Activated T-helper 17 cell treated with anti-CD3 and anti-CD28 coated beads, Interleukin-2, amount 50 U/mL, for 72 hours (primary cell): Measurements from ENCODE around the gene GNAO1. TPM values are rescaled to one million over a fixed set of nuclear protein-coding genes. Genes with fewer than 3 reads are reported as not detected.

Experiments
- ATAC-seq: fragments of 150-1000 bp; cut with Tn5 transposase; replicated peaks from 2 replicates; pipeline ENCODE4 v1.10.0; 2021; ENCODE audit warnings: mild to moderate bottlenecking, moderate library complexity
- H3K27ac Mint-ChIP-seq: one replicate; pipeline ENCODE4 v1.8.0; 2022; ENCODE audit warnings: mixed read lengths
- H3K27me3 Mint-ChIP-seq: one replicate; pipeline ENCODE4 v1.8.0; 2022; ENCODE audit warnings: mixed read lengths
- H3K36me3 Mint-ChIP-seq: one replicate; pipeline ENCODE4 v1.8.0; 2022; ENCODE audit warnings: low read depth, mild to moderate bottlenecking, mixed read lengths
- H3K4me1 Mint-ChIP-seq: one replicate; pipeline ENCODE4 v1.8.0; 2022; ENCODE audit warnings: mixed read lengths
- H3K4me3 Mint-ChIP-seq: one replicate; pipeline ENCODE4 v1.8.0; 2022; ENCODE audit warnings: mild to moderate bottlenecking, mixed read lengths
- H3K9me3 Mint-ChIP-seq: one replicate; pipeline ENCODE4 v1.8.0; 2022; ENCODE audit warnings: mixed read lengths
- total RNA-seq, 2 donors: library from RNA; stranded (reverse); gene quantifications; one replicate each; pipeline ENCODE4 v1.2.3, GENCODE V29; 2022

The GNAO1 gene
- total RNA-seq, 2 donors from 2014 or later, result 0.41 to 0.74 TPM

DNA sequence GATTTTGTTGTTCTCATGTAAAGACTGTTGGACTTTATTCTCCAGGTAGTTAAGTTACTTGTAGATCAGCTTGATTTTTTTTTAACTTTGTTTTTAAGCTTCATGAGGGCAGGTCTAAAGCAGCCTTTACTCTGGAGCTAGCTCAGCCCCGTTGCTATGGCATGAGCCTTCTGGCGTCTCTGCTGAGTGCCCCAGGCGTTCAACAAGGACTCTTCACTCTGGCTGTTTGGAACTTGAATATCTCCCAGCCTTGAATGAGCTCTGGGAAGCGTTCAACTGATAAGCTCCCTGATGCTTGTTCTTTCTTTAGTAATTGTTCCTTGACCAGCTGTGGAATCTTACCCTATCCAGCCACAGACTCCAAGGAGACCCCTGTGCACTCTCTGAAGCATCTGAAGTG lies 82.3 kb downstream of the GNAO1 start:
- H3K9me3 Mint-ChIP-seq, result no peaks in the 10 kb centered on the region
- peaks cover 4% of the 10 kb centered on the region for H3K4me1 Mint-ChIP-seq
- H3K27ac Mint-ChIP-seq, result no peak overlapping the region
- no peak overlapping the region for H3K4me3 Mint-ChIP-seq
- H3K36me3 Mint-ChIP-seq, result no peaks in the 10 kb centered on the region
- peaks cover 3% of the 10 kb centered on the region for H3K27me3 Mint-ChIP-seq
- ATAC-seq, result no peak

DNA sequence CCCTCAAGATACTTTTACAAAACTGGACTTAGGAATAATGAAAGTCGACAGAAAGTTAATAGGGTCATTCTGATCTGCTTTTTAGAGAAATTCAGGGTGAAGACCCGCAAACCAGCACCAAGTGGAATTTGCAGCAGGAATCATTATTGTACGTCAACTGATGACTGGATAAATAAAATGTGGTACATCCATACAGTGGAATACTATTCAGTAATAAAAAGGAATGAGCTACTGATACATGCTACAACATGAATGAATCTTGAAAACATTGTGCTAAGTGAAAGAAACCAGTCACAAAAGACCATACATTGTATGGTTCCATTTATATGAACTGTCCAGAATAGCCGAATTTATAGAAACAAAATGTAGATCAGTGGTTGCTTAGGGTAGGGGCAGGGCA lies 83.1 kb downstream of the GNAO1 start:
- H3K36me3 Mint-ChIP-seq, result no peaks in the 10 kb centered on the region
- H3K4me1 Mint-ChIP-seq, result peaks cover 11% of the 10 kb centered on the region
- no peak overlapping the region for H3K4me3 Mint-ChIP-seq
- no peak overlapping the region for H3K27ac Mint-ChIP-seq
- ATAC-seq, result no peak
- H3K27me3 Mint-ChIP-seq, result no peaks in the 10 kb centered on the region
- H3K9me3 Mint-ChIP-seq, result no peaks in the 10 kb centered on the region

DNA sequence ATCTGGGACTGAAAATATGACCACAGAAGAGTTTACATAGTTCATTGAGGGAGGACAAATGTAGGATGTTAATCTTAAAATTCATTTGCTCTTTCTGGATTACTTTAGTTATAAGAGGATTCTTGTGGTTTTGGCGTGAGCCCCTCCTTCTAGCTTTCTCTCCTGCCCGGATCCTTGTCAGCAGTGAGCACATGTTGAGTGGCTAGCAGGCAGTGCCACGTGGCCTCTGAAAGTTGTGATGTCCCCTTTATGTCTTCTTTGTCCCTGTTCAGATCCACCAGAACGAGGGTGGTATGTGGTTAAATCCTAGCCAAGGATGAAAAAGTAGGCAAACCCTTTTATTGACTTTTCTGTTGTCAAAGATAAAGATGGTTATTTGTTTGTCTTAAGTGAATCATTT lies 83.8 kb downstream of the GNAO1 start:
- H3K27me3 Mint-ChIP-seq, result no peaks in the 10 kb centered on the region
- no peaks in the 10 kb centered on the region for H3K36me3 Mint-ChIP-seq
- H3K27ac Mint-ChIP-seq, result no peak overlapping the region
- H3K4me3 Mint-ChIP-seq, result no peak overlapping the region
- no peaks in the 10 kb centered on the region for H3K9me3 Mint-ChIP-seq
- H3K4me1 Mint-ChIP-seq, result peaks cover 18% of the 10 kb centered on the region
- ATAC-seq, result no peak

DNA sequence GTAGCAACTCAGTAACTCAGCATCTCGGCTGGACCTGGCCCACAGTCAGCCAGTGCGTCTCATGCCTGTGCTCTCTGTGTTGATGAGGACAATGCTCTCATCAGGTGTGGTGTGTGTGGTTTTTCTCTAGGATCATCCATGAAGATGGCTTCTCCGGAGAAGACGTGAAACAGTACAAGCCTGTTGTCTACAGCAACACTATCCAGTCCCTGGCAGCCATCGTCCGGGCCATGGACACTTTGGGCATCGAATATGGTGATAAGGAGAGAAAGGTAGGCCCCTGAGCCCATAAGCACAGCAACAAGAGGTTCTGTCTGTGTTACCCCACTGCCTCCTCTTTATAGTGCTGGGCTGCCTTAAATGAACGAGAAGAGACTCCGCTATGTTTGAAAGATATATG lies 84.5 kb downstream of the GNAO1 start:
- ATAC-seq, result no peak
- no peaks in the 10 kb centered on the region for H3K36me3 Mint-ChIP-seq
- peaks cover 23% of the 10 kb centered on the region for H3K4me1 Mint-ChIP-seq
- H3K27me3 Mint-ChIP-seq, result no peaks in the 10 kb centered on the region
- no peaks in the 10 kb centered on the region for H3K9me3 Mint-ChIP-seq
- H3K4me3 Mint-ChIP-seq, result no peak overlapping the region
- H3K27ac Mint-ChIP-seq, result no peak overlapping the region

DNA sequence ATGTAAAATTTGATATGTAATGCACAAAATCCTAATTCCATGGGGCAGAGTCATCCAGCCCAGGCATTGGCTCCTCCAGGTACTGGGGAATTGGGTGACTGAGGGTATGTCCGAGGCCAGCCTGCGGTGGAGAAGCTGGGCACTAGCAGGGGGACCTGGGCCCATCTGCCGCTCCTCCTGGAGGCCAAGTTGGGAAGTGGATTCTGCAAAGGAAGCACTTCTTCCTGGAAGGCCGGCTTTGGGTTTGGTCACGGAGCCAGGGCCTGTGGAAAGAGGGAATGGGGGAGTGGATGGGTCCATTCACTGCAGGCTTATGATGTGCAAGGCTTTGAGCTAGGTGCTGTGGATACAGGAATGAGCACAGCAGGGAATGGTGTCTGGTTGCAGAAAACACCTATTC lies 85.8 kb downstream of the GNAO1 start:
- no peaks in the 10 kb centered on the region for H3K9me3 Mint-ChIP-seq
- no peak overlapping the region for H3K27ac Mint-ChIP-seq
- H3K4me1 Mint-ChIP-seq, result peaks cover 23% of the 10 kb centered on the region
- H3K27me3 Mint-ChIP-seq, result no peaks in the 10 kb centered on the region
- no peak for ATAC-seq
- H3K36me3 Mint-ChIP-seq, result no peaks in the 10 kb centered on the region
- no peak overlapping the region for H3K4me3 Mint-ChIP-seq

- Mint-ChIP-seq H3K27ac (peak overlapping the region; percentile 73), H3K4me3 (peak overlapping the region; percentile 39), H3K4me1 (peaks cover 23% of the 10 kb centered on the region), H3K9me3 (no peaks in the 10 kb centered on the region), H3K36me3 (no peaks in the 10 kb centered on the region), H3K27me3 (no peaks in the 10 kb centered on the region)
- ATAC-seq, result no peak
Measured at GRCh38 chr16:56278196-56278855, 87.0 kb downstream of the GNAO1 start.

- peak overlapping the region; percentile 39 for H3K4me3 Mint-ChIP-seq
Measured at GRCh38 chr16:56279132-56279531, 87.8 kb downstream of the GNAO1 start.

GRCh38 chr16:56279914-56280313 lies 88.6 kb downstream of the GNAO1 start:
- no peaks in the 10 kb centered on the region for H3K27me3 Mint-ChIP-seq
- ATAC-seq, result no peak
- peak overlapping the region; percentile 39 for H3K4me3 Mint-ChIP-seq
- H3K4me1 Mint-ChIP-seq, result peaks cover 23% of the 10 kb centered on the region
- H3K9me3 Mint-ChIP-seq, result no peaks in the 10 kb centered on the region
- H3K27ac Mint-ChIP-seq, result peak overlapping the region; percentile 73
- no peaks in the 10 kb centered on the region for H3K36me3 Mint-ChIP-seq

More at GRCh38 chr16:56279132-56279531, 87.8 kb downstream of the GNAO1 start:
- H3K4me1 Mint-ChIP-seq, result peaks cover 23% of the 10 kb centered on the region
- H3K9me3 Mint-ChIP-seq, result no peaks in the 10 kb centered on the region
- no peaks in the 10 kb centered on the region for H3K27me3 Mint-ChIP-seq
- peak; percentile 92 for ATAC-seq
- no peaks in the 10 kb centered on the region for H3K36me3 Mint-ChIP-seq
- H3K27ac Mint-ChIP-seq, result peak overlapping the region; percentile 73

GRCh38 chr16:56281249-56281805 lies 90.0 kb downstream of the GNAO1 start:
- H3K4me3 Mint-ChIP-seq, result no peak overlapping the region
- no peaks in the 10 kb centered on the region for H3K27me3 Mint-ChIP-seq
- no peak overlapping the region for H3K27ac Mint-ChIP-seq
- H3K4me1 Mint-ChIP-seq, result peaks cover 23% of the 10 kb centered on the region
- no peak for ATAC-seq
- H3K9me3 Mint-ChIP-seq, result no peaks in the 10 kb centered on the region
- no peaks in the 10 kb centered on the region for H3K36me3 Mint-ChIP-seq

GRCh38 chr16:56282451-56282850 lies 91.2 kb downstream of the GNAO1 start:
- Mint-ChIP-seq H3K4me3 (no peak overlapping the region), H3K27me3 (no peaks in the 10 kb centered on the region), H3K9me3 (no peaks in the 10 kb centered on the region), H3K27ac (no peak overlapping the region), H3K4me1 (peaks cover 23% of the 10 kb centered on the region), H3K36me3 (no peaks in the 10 kb centered on the region)
- no peak for ATAC-seq

- H3K36me3 Mint-ChIP-seq, result no peaks in the 10 kb centered on the region
- H3K4me3 Mint-ChIP-seq, result no peak overlapping the region
- peaks cover 11% of the 10 kb centered on the region for H3K4me1 Mint-ChIP-seq
- no peaks in the 10 kb centered on the region for H3K9me3 Mint-ChIP-seq
- H3K27ac Mint-ChIP-seq, result no peak overlapping the region
- no peaks in the 10 kb centered on the region for H3K27me3 Mint-ChIP-seq
- ATAC-seq, result no peak
Measured at GRCh38 chr16:56284521-56284920, 93.2 kb downstream of the GNAO1 start.

- H3K4me1 Mint-ChIP-seq, result no peaks in the 10 kb centered on the region
- no peaks in the 10 kb centered on the region for H3K9me3 Mint-ChIP-seq
- H3K27me3 Mint-ChIP-seq, result no peaks in the 10 kb centered on the region
- ATAC-seq, result no peak
- H3K27ac Mint-ChIP-seq, result no peak overlapping the region
- H3K36me3 Mint-ChIP-seq, result no peaks in the 10 kb centered on the region
- no peak overlapping the region for H3K4me3 Mint-ChIP-seq
Measured at GRCh38 chr16:56286809-56287208, 95.5 kb downstream of the GNAO1 start.

DNA sequence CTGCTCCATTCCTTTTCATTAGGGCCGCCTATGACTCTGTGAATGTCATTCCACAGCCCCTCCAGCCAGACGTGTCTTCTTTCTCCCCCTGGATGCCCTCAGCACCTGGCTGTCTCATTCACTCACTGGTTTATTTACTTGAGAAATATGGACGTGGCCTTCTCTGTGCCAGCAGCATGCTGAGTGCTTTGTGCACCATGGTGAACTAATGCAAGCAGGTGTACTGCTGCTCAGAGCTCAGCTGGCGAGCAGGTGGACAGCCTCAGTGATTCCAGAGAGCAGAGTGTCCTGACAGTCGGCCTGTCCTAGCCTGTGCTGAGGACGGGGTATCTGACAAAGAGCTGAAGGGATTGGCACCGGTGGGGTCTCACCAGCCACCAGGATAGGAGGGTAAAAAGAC lies 96.7 kb downstream of the GNAO1 start:
- Mint-ChIP-seq H3K9me3 (no peaks in the 10 kb centered on the region), H3K4me1 (no peaks in the 10 kb centered on the region), H3K27me3 (no peaks in the 10 kb centered on the region), H3K4me3 (no peak overlapping the region), H3K27ac (no peak overlapping the region), H3K36me3 (no peaks in the 10 kb centered on the region)
- no peak for ATAC-seq

- no peak overlapping the region for H3K4me3 Mint-ChIP-seq
- H3K9me3 Mint-ChIP-seq, result no peaks in the 10 kb centered on the region
- H3K27me3 Mint-ChIP-seq, result no peaks in the 10 kb centered on the region
Measured at GRCh38 chr16:56289416-56289815, 98.1 kb downstream of the GNAO1 start.

GRCh38 chr16:56289862-56290261 lies 98.6 kb downstream of the GNAO1 start:
- Mint-ChIP-seq H3K27ac (no peak overlapping the region), H3K36me3 (no peaks in the 10 kb centered on the region), H3K4me1 (no peaks in the 10 kb centered on the region), H3K4me3 (no peak overlapping the region), H3K9me3 (no peaks in the 10 kb centered on the region), H3K27me3 (no peaks in the 10 kb centered on the region)
- no peak for ATAC-seq

More at GRCh38 chr16:56289416-56289815, 98.1 kb downstream of the GNAO1 start:
- no peak overlapping the region for H3K27ac Mint-ChIP-seq
- no peaks in the 10 kb centered on the region for H3K36me3 Mint-ChIP-seq
- ATAC-seq, result no peak
- H3K4me1 Mint-ChIP-seq, result no peaks in the 10 kb centered on the region
